Measurements from ENCODE around the gene SENP3.

The SENP3 gene

DNA sequence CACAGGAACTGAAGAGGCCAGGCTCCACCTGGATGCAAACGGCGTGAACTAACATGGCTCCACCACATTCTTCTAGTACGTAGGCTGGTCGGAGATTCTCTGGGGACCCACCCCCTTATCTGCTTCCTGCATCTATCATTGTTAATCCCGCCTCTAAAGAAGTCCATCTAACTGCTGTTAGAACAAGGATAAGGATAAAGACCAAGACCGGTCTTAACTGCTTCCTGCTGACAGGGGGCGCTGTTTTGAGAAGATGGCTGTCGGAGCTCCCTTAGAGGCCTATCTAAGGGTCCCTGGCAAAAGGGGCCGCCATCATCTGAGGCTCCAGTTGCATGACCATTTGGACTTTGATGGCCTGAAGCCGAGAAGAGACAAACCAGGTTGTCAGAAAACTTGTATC is 38.7 kb upstream of the SENP3 start:
- Histone ChIP-seq H3K27ac (no peak overlapping the region), H3K4me3 (no peak overlapping the region), H3K9me3 (no peaks in the 10 kb centered on the region), H3K36me3 (no peaks in the 10 kb centered on the region), H3K4me1 (no peaks in the 10 kb centered on the region), H3K27me3 (no peaks in the 10 kb centered on the region)
- DNase-seq = no peak
- intact Hi-C loops (cut with DNase I; ENCODE audit: low total_unique reads) = no loop called here
- TF ChIP-seq, protein P1, sequence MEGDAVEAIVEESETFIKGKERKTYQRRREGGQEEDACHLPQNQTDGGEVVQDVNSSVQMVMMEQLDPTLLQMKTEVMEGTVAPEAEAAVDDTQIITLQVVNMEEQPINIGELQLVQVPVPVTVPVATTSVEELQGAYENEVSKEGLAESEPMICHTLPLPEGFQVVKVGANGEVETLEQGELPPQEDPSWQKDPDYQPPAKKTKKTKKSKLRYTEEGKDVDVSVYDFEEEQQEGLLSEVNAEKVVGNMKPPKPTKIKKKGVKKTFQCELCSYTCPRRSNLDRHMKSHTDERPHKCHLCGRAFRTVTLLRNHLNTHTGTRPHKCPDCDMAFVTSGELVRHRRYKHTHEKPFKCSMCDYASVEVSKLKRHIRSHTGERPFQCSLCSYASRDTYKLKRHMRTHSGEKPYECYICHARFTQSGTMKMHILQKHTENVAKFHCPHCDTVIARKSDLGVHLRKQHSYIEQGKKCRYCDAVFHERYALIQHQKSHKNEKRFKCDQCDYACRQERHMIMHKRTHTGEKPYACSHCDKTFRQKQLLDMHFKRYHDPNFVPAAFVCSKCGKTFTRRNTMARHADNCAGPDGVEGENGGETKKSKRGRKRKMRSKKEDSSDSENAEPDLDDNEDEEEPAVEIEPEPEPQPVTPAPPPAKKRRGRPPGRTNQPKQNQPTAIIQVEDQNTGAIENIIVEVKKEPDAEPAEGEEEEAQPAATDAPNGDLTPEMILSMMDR (IDR thresholded peaks at IDR 0.05) = peak; percentile 34 to 38

GRCh38 chr17:7528842-7529241 is 32.9 kb upstream of the SENP3 start:
- no peaks in the 10 kb centered on the region for H3K36me3 ChIP-seq
- H3K4me3 ChIP-seq = no peak overlapping the region
- TF ChIP-seq, protein P1 (IDR thresholded peaks at IDR 0.05) = no peak
- H3K27ac ChIP-seq = no peak overlapping the region
- no peaks in the 10 kb centered on the region for H3K4me1 ChIP-seq
- peaks cover 0 to 11% (median 2%) of the 10 kb centered on the region in 3 donors for H3K9me3 ChIP-seq
- no peak for DNase-seq
- intact Hi-C loops (cut with DNase I; ENCODE audit: low total_unique reads) = no loop called here
- no peaks in the 10 kb centered on the region for H3K27me3 ChIP-seq

GRCh38 chr17:7530023-7530900 is 31.5 kb upstream of the SENP3 start:
- H3K27ac ChIP-seq = no peak overlapping the region
- no peak overlapping the region for H3K4me3 ChIP-seq
- peaks cover 0 to 11% (median 2%) of the 10 kb centered on the region in 3 donors for H3K9me3 ChIP-seq
- H3K36me3 ChIP-seq = no peaks in the 10 kb centered on the region
- no peaks in the 10 kb centered on the region for H3K4me1 ChIP-seq
- no peaks in the 10 kb centered on the region for H3K27me3 ChIP-seq
- TF ChIP-seq, protein P1 (IDR thresholded peaks at IDR 0.05) = no peak
- DNase-seq = no peak
- intact Hi-C loops (cut with DNase I; ENCODE audit: low total_unique reads) = no loop called here

DNA sequence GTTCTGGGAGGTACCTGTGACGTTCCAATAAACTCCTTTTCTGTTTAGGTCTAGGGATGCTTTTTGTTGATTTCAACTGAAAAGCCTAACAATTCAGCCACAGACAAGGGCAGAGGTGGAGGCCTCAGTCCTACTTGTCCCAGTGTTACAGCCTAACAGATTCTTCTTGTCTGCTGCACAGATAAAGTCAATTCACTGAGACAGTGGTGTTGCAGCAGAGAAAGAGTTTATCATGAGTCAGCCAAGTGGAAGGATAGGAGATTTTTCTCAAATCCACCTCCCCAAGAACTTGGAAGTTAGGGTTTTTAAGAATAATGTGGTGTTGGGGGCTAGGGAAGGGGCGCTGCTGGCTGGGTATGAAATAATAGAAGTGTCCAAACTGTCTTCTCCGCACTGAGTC is 23.7 kb upstream of the SENP3 start:
- peaks cover 0 to 9% (median 0%) of the 10 kb centered on the region in 3 donors for H3K9me3 ChIP-seq
- intact Hi-C loops (cut with DNase I; ENCODE audit: low total_unique reads) = no loop called here
- H3K4me1 ChIP-seq = no peaks in the 10 kb centered on the region
- TF ChIP-seq, protein P1 (IDR thresholded peaks at IDR 0.05) = no peak
- peaks cover 0 to 19% of the 10 kb centered on the region in 2 donors for H3K27me3 ChIP-seq
- H3K36me3 ChIP-seq = no peaks in the 10 kb centered on the region
- no peak for DNase-seq
- H3K4me3 ChIP-seq = no peak overlapping the region
- no peak overlapping the region for H3K27ac ChIP-seq

- Histone ChIP-seq H3K36me3 (no peaks in the 10 kb centered on the region), H3K9me3 (peaks cover 0 to 9% (median 0%) of the 10 kb centered on the region in 3 donors), H3K4me3 (no peak overlapping the region), H3K27ac (no peak overlapping the region), H3K27me3 (peaks cover 0 to 19% of the 10 kb centered on the region in 2 donors), H3K4me1 (no peaks in the 10 kb centered on the region)
- intact Hi-C loops (cut with DNase I; ENCODE audit: low total_unique reads) = no loop called here
- no peak for DNase-seq
- TF ChIP-seq, protein P1 (IDR thresholded peaks at IDR 0.05) = no peak
These were observed 22.7 kb upstream of the SENP3 start for GRCh38 chr17:7538891-7539545.

All from tibial artery (tissue), 4 donors.